ENCODE measurements around the gene FHOD3.

DNA sequence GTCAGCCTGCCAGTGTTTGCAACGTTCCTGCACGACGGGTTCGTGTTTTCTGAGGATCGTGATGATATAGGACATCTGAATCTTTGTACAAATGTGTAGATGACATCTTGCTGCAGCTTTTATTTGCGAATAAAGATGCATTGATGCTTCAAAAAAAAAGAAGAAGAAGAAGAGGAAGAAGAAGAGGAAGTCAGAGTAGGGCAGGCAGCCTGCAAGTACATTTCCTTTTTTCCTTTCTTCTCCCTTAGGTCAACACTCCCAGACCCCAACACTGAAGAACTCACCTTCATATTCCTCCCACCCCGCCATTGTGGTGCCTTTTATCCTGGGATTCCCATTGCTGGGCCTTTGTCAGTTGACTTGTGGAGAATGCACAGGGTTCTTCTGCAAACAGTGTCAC, 91.5 kb downstream of the FHOD3 start:
- no peak for TF ChIP-seq EP300 (IDR thresholded peaks at IDR 0.05)
- TF ChIP-seq, protein P1, sequence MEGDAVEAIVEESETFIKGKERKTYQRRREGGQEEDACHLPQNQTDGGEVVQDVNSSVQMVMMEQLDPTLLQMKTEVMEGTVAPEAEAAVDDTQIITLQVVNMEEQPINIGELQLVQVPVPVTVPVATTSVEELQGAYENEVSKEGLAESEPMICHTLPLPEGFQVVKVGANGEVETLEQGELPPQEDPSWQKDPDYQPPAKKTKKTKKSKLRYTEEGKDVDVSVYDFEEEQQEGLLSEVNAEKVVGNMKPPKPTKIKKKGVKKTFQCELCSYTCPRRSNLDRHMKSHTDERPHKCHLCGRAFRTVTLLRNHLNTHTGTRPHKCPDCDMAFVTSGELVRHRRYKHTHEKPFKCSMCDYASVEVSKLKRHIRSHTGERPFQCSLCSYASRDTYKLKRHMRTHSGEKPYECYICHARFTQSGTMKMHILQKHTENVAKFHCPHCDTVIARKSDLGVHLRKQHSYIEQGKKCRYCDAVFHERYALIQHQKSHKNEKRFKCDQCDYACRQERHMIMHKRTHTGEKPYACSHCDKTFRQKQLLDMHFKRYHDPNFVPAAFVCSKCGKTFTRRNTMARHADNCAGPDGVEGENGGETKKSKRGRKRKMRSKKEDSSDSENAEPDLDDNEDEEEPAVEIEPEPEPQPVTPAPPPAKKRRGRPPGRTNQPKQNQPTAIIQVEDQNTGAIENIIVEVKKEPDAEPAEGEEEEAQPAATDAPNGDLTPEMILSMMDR (IDR thresholded peaks at IDR 0.05), result no peak
- no peak for TF ChIP-seq POLR2A (IDR thresholded peaks at IDR 0.05; ENCODE audit: low read depth)
- TF ChIP-seq POLR2AphosphoS5 (IDR thresholded peaks at IDR 0.05), result no peak

Measured in esophagus muscularis mucosa (tissue), 4 donors.